ENCODE results near the gene HIVEP3.
A peak's percentile ranks its signal among the peaks of the same experiment; 100 is the strongest.

HIVEP3 gene

GRCh38 chr1:41752514-41753170 lies 166.1 kb downstream of the HIVEP3 start:
- DNase-seq (ENCODE audit: low read depth): no peak
- TF ChIP-seq CTCF (conservative IDR thresholded peaks at IDR 0.05; ENCODE audit: low read length): no peak
- H3K4me3 ChIP-seq (ENCODE audit: low read length): no peak overlapping the region

- H3K4me3 ChIP-seq (ENCODE audit: low read length): no peak overlapping the region
- DNase-seq (ENCODE audit: low read depth): peak; percentile 40
- no peak for TF ChIP-seq CTCF (conservative IDR thresholded peaks at IDR 0.05; ENCODE audit: low read length)
These were observed 166.8 kb downstream of the HIVEP3 start for GRCh38 chr1:41751804-41752513.

- no peak for DNase-seq (ENCODE audit: low read depth)
- TF ChIP-seq CTCF (conservative IDR thresholded peaks at IDR 0.05; ENCODE audit: low read length): no peak
- H3K4me3 ChIP-seq (ENCODE audit: low read length): no peak overlapping the region
These were observed 168.6 kb downstream of the HIVEP3 start for GRCh38 chr1:41749991-41750745.

GRCh38 chr1:41745022-41745421 lies 173.7 kb downstream of the HIVEP3 start:
- DNase-seq (ENCODE audit: low read depth): no peak
- no peak for TF ChIP-seq CTCF (conservative IDR thresholded peaks at IDR 0.05; ENCODE audit: low read length)
- no peak overlapping the region for H3K4me3 ChIP-seq (ENCODE audit: low read length)

- DNase-seq (ENCODE audit: low read depth): peak; percentile 24
- no peak for TF ChIP-seq CTCF (conservative IDR thresholded peaks at IDR 0.05; ENCODE audit: low read length)
- no peak overlapping the region for H3K4me3 ChIP-seq (ENCODE audit: low read length)
These were observed 175.4 kb downstream of the HIVEP3 start for GRCh38 chr1:41743366-41743765.

- DNase-seq (ENCODE audit: low read depth): peak; percentile 88
- no peak overlapping the region for H3K4me3 ChIP-seq (ENCODE audit: low read length)
- TF ChIP-seq CTCF (conservative IDR thresholded peaks at IDR 0.05; ENCODE audit: low read length): no peak
These were observed 176.5 kb downstream of the HIVEP3 start for GRCh38 chr1:41742219-41742618.

Data from AG10803 (cell line).